Neural progenitor cell (in vitro differentiated cells): Measurements from ENCODE around the gene DPM3. TPM values are rescaled to one million over a fixed set of nuclear protein-coding genes. Genes with fewer than 3 reads are reported as not detected.

ENCODE experiments used
- DNase-seq: peaks from one replicate; pipeline ENCODE4 v3.0.0-alpha.2; 2016; ENCODE audit warnings: low spot score
- H2AFZ ChIP-seq: fragments of 200-600 bp; sonication (generic); replicated peaks from 2 replicates; pipeline ENCODE4 v1.6.1; 2016; ENCODE audit warnings: antibody characterized with exemption
- H3F3A ChIP-seq: fragments of 200-600 bp; sonication (generic); 2 replicates; pipeline ENCODE4 v1.6.1; 2016; ENCODE audit warnings: antibody characterized with exemption, low read depth
- H3K27ac ChIP-seq: fragments of 200-600 bp; sonication (generic); 2 replicates; pipeline ENCODE4 v1.5.1; 2016; ENCODE audit warnings: mild to moderate bottlenecking
- H3K27me3 ChIP-seq: fragments of 200-600 bp; sonication (generic); 2 replicates; pipeline ENCODE4 v1.6.1; 2016; ENCODE audit warnings: mild to moderate bottlenecking, moderate library complexity
- H3K36me3 ChIP-seq: fragments of 200-600 bp; sonication (generic); 2 replicates; pipeline ENCODE4 v1.5.1; 2016
- H3K4me1 ChIP-seq: fragments of 200-600 bp; sonication (generic); 2 replicates; pipeline ENCODE4 v1.6.1; 2016; ENCODE audit warnings: mixed run types
- H3K4me2 ChIP-seq: fragments of 200-600 bp; sonication (generic); 2 replicates; pipeline ENCODE4 v1.6.1; 2016
- H3K4me3 ChIP-seq: fragments of 200-600 bp; sonication (generic); 2 replicates; pipeline ENCODE4 v1.5.1; 2016
- H3K79me2 ChIP-seq: fragments of 200-600 bp; sonication (generic); 2 replicates; pipeline ENCODE4 v1.6.1; 2016; ENCODE audit warnings: low read depth
- H3K9ac ChIP-seq: fragments of 200-600 bp; sonication (generic); 2 replicates; pipeline ENCODE4 v1.6.1; 2016
- H3K9me3 ChIP-seq: fragments of 200-600 bp; sonication (generic); 2 replicates; pipeline ENCODE4 v1.5.1; 2016; ENCODE audit warnings: low read depth
- H4K20me1 ChIP-seq: fragments of 200-600 bp; sonication (generic); 2 replicates; pipeline ENCODE4 v1.6.1; 2016; ENCODE audit warnings: low read depth
- H3K27ac Mint-ChIP-seq: 3 replicates; pipeline ENCODE4 v1.8.0; 2021; ENCODE audit warnings: mixed read lengths
- H3K27me3 Mint-ChIP-seq: 2 replicates; pipeline ENCODE4 v1.8.0; 2022; ENCODE audit warnings: low read depth, mild to moderate bottlenecking, inconsistent platforms, moderate library complexity, mixed read lengths; ENCODE audit not compliant: insufficient read depth
- H3K36me3 Mint-ChIP-seq: 3 replicates; pipeline ENCODE4 v1.8.0; 2021; ENCODE audit warnings: mixed read lengths
- H3K4me1 Mint-ChIP-seq: 3 replicates; pipeline ENCODE4 v1.8.0; 2021; ENCODE audit warnings: mixed read lengths
- H3K4me3 Mint-ChIP-seq: 3 replicates; pipeline ENCODE4 v1.8.0; 2021; ENCODE audit warnings: mild to moderate bottlenecking, moderate library complexity, mixed read lengths
- H3K9me3 Mint-ChIP-seq: 3 replicates; pipeline ENCODE4 v1.8.0; 2020; ENCODE audit warnings: mixed read lengths
- CTCF ChIP-seq: fragments of 200-600 bp; sonication (generic); IDR thresholded peaks from 2 replicates; pipeline ENCODE4 v1.5.1; 2017; ENCODE audit warnings: antibody characterized with exemption, mild to moderate bottlenecking
- EZH2 ChIP-seq: fragments of 200-600 bp; sonication (generic); IDR thresholded peaks from 2 replicates; pipeline ENCODE4 v1.6.1; 2017; ENCODE audit warnings: antibody characterized with exemption, mild to moderate bottlenecking, moderate library complexity
- EZH2phosphoT487 ChIP-seq: fragments of 200-600 bp; sonication (generic); IDR thresholded peaks from 2 replicates; pipeline ENCODE4 v1.6.1; 2017; ENCODE audit warnings: antibody characterized with exemption
- total RNA-seq: library from RNA; depleted of rRNA; stranded (reverse); fragments of >200 nt; gene quantifications from 2 replicates; pipeline ENCODE4 v1.2.3, GENCODE V29; 2015; ENCODE audit warnings: low replicate concordance

The DPM3 gene
- total RNA-seq, 1 donor from 2014 or later = 16.8 TPM

GRCh38 chr1:155176544-155177071 is 36.3 kb upstream of the DPM3 start:
- peak; percentile 78 for TF ChIP-seq CTCF
- no peak for TF ChIP-seq EZH2phosphoT487
- no peak overlapping the region for H3K4me2 ChIP-seq
- H3K27ac ChIP-seq = no peak overlapping the region
- no peak overlapping the region for H2AFZ ChIP-seq
- H3K27me3 Mint-ChIP-seq = peaks cover 16% of the 10 kb centered on the region
- H3K9me3 Mint-ChIP-seq = no peaks in the 10 kb centered on the region
- peaks cover 17% of the 10 kb centered on the region for H3K36me3 Mint-ChIP-seq
- H4K20me1 ChIP-seq = no peaks in the 10 kb centered on the region
- H3F3A ChIP-seq = peaks cover 49% of the 10 kb centered on the region
- H3K4me1 Mint-ChIP-seq = peaks cover 39% of the 10 kb centered on the region
- H3K36me3 ChIP-seq = no peaks in the 10 kb centered on the region
- H3K4me3 Mint-ChIP-seq = peak overlapping the region; percentile 74
- H3K27ac Mint-ChIP-seq = no peak overlapping the region
- H3K79me2 ChIP-seq = peaks cover 19% of the 10 kb centered on the region
- peak; percentile 77 for DNase-seq
- H3K4me3 ChIP-seq = no peak overlapping the region
- H3K4me1 ChIP-seq = peaks cover 8% of the 10 kb centered on the region
- no peaks in the 10 kb centered on the region for H3K9me3 ChIP-seq
- H3K9ac ChIP-seq = no peak overlapping the region
- H3K27me3 ChIP-seq = no peaks in the 10 kb centered on the region

- Histone ChIP-seq H3K36me3 (no peaks in the 10 kb centered on the region), H3K9ac (no peak overlapping the region), H4K20me1 (no peaks in the 10 kb centered on the region), H3K79me2 (peaks cover 26% of the 10 kb centered on the region), H3K4me2 (no peak overlapping the region), H3K27me3 (no peaks in the 10 kb centered on the region), H3K27ac (no peak overlapping the region), H3K4me3 (no peak overlapping the region), H2AFZ (no peak overlapping the region), H3F3A (peaks cover 51% of the 10 kb centered on the region), H3K9me3 (no peaks in the 10 kb centered on the region), H3K4me1 (peaks cover 8% of the 10 kb centered on the region)
- no peak for TF ChIP-seq CTCF
- Mint-ChIP-seq H3K27me3 (peaks cover 16% of the 10 kb centered on the region), H3K9me3 (no peaks in the 10 kb centered on the region), H3K36me3 (peaks cover 15% of the 10 kb centered on the region), H3K4me1 (peaks cover 39% of the 10 kb centered on the region), H3K4me3 (peak overlapping the region; percentile 74), H3K27ac (no peak overlapping the region)
- DNase-seq = no peak
Measured at GRCh38 chr1:155175927-155176371, 35.6 kb upstream of the DPM3 start.

- Histone ChIP-seq H3K27ac (no peak overlapping the region), H3F3A (peaks cover 52% of the 10 kb centered on the region), H2AFZ (no peak overlapping the region), H4K20me1 (no peaks in the 10 kb centered on the region), H3K36me3 (no peaks in the 10 kb centered on the region), H3K9ac (no peak overlapping the region), H3K79me2 (peaks cover 26% of the 10 kb centered on the region), H3K4me3 (peak overlapping the region; percentile 87), H3K27me3 (no peaks in the 10 kb centered on the region), H3K9me3 (no peaks in the 10 kb centered on the region), H3K4me2 (peak overlapping the region; percentile 98), H3K4me1 (peaks cover 8% of the 10 kb centered on the region)
- peaks cover 15% of the 10 kb centered on the region for H3K36me3 Mint-ChIP-seq
- H3K4me3 Mint-ChIP-seq = peak overlapping the region; percentile 94
- peaks cover 16% of the 10 kb centered on the region for H3K27me3 Mint-ChIP-seq
- peaks cover 39% of the 10 kb centered on the region for H3K4me1 Mint-ChIP-seq
- no peak for DNase-seq
- no peaks in the 10 kb centered on the region for H3K9me3 Mint-ChIP-seq
- H3K27ac Mint-ChIP-seq = no peak overlapping the region
- TF ChIP-seq EZH2 (no peak), CTCF (no peak), EZH2phosphoT487 (no peak)
Measured at GRCh38 chr1:155175281-155175926, 35.1 kb upstream of the DPM3 start.
